Inflammatory macrophage (primary cell): ENCODE measurements around the gene TMOD1.
A peak's percentile ranks its signal among the peaks of the same experiment; 100 is the strongest.

Source experiments
- DNase-seq, 2 donors: peaks; one replicate each; pipeline ENCODE4 v3.0.0-alpha.2; 2020 to 2022

TMOD1 gene

GRCh38 chr9:97548819-97549540 is 47.5 kb downstream of the TMOD1 start:
- DNase-seq, result no peak

GRCh38 chr9:97550386-97550785 is 48.9 kb downstream of the TMOD1 start:
- DNase-seq, result no peak

DNA sequence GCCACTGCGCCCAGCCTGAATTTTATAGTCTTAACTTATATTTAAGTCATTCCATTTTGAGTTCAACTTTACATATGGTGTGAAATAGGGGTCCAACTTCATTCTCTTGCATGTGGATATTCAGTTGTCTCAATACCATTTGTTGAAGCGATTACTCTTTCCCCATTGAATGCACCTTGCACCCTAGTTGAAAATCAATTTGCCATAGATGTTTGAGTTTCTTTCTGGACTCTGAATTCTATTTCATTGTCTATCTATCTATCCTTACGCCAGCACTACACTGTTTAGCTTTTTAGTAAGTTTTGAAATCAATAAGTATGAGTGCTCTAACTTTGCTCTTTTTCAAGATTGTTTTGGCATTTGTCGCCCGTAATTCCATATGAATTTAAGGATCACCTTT is 49.8 kb downstream of the TMOD1 start:
- no peak for DNase-seq

- no peak for DNase-seq
These were observed 51.7 kb downstream of the TMOD1 start for GRCh38 chr9:97553141-97553540.

DNA sequence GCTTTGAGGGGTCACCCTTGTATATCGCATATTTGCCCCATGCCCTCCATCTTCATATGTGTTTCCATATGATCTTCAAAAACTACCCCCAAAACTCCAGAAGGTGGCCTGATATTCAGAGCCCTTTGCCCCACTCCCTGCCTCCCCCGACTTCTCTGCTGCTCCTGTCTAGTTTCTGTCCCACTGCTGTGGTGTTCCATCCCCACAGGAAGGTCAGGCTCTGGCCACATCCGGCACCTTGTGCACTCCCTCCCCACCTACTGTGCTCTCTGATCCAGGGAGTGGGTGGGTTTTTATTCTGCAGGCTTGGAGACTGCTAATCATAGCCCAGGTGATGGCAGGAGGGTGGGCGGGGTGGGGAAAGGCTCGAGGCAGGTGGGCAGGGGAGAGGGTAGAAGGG is 52.4 kb downstream of the TMOD1 start:
- no peak for DNase-seq

DNA sequence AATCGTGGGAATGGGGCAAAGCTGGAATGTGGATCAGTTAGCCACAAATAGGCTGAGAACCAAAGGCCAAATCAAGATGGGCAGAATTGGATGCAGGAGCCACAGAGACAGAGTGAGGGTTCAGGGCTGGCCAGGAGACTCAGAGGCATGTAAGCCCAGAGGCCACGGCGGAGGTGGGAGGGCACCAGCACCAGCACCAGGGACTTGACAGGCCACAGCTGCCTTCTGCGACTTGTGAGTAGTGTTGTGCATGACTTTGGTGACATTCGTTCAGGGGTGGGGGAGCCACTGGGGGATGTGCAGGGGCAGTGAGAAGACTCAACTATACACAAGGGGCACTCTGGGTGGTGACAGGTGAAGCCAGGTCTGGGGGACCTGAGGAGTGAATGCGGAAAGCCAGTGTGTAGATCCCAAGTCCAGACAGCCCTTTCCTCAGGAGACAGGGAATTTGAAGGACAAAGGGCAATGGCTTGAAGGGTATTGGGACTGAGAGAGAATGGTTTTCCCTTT is 53.2 kb downstream of the TMOD1 start:
- no peak for DNase-seq

DNA sequence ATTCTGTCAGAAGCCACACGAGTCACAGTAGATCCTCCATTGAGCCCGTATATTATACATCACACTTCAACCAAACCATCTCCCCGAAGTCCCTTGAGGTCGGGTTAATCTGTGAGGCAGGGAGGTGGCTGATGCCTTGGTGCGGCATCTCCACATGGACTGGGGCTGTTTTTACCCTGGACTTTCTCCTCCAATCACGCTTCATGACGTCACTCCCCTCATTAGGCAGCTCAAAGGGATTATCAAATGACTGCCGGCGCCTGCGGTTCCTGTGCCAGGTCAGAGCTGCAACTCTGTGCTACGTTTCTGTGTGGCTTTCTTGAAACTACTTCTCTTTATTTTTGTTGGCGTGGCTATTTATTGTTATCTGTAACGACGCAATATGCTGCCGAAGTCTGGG is 53.7 kb downstream of the TMOD1 start:
- DNase-seq, result no peak

DNA sequence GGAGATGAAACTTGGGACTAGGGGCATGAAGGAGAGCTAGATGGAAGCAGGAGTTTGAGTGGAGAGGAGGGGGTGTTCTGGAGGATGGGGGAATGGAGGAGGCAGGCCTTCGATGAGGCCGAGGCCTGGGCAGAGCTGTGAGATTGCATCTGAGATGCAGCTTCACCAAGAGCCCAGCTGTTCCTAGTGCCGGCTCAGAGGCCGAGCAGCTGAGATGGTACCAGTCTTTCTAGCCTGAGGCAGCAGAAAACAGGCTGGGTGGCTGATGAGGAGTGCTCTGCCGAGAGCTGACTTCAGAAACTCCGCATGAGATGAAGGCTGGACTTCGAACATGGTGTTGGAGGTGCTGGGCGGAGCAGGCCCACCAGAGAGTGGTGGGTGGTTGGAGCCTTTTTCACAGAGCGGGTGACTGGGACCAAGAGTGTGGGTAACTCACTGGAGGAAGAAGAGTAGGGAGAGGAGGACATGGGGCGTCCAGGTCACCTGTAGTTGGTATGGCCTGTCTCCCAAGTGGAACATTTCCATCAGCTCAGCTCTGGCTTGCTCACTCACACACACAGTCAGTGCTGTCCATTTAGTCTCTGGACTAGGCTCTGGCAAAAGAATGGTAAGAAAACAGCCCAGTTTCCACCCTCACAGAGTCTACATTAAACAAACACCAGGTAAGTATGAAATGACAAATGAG is 54.7 kb downstream of the TMOD1 start:
- no peak for DNase-seq

DNA sequence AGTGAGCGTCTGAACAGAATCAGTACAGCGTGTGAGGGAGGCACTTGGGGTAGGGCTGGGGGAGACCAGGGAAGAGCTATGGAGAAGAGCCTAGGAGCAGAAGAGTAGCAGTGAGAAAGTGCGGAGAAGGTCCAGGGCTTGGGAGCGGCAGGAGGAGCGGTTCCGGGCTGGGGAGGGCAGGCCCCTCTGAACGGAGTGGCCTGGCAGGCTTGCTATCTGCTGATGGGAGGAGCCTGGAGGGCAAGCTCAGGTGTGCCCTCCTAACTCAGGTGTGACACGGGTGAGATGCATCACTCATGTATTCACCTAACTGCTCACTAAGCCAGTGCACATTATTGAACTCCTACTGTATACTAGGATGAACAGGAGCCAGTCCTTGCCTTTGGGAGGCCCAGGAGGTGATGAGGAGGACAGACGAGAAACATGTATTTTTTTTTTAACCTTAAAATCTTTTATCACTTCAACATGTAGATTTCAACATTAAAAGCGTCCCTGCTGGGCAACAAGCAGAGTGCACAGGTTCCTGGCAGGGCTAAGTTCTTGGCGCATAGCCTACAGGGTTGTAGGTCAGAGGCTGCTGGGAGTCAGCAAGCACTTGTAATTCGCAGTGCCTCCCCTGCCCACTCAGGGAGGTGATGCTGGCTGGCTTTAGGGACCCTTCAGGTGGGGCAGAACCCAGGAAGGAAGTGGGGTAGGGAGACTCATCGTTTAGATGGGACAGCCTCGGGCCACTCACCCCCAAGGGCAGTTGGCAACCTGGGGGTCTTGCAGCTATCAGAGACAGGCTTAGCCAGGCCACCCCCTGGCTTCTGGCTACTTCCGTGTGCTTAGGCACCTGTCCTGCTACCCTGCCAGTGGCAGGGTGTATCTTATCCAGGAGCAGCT is 55.5 kb downstream of the TMOD1 start:
- no peak for DNase-seq

DNA sequence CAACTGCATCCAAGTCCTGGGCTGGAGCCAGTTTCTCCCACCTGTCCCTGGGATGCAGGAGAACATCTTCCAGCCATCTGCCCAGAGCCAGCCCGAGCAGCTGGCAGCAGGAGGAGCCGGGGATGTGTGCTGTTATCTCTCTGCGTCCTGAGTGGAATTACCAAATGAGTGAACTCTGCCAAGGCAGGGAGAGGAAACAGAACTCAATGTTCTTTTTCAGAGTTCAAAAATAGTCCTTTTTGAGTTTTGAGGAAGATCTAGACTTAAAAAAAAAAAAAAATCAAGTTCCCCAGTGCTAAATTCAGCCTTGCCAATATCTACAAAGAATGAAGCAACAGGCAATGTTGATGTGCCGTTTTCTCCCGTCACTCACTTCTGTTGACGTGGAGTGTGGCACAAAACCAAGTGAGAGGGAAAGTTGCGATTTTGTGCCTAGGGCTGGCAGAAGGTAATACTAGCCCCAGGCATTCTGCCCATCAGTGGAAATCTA is 56.2 kb downstream of the TMOD1 start:
- DNase-seq, result peak; percentile 56 to 73

GRCh38 chr9:97558701-97559101 is 57.2 kb downstream of the TMOD1 start:
- no peak for DNase-seq

DNA sequence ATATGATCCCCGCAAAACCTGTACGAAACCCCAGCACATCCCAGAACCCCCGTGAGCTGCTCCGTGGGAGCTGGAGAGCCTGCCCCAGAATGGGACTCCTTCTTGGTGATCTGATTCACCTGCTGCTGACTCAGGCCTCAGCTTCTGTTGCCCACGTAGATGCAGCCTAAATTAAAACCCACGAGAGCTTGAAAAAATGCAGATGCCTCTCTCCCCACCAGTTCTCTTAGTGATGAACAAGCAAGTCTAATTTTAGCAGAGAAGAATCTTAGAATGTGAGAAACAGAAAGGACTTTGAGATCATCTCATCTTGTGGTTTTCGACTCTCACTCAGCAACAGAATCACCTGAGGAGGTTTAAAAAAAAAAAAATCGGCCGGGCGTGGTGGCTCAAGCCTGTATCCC is 57.6 kb downstream of the TMOD1 start:
- no peak for DNase-seq

GRCh38 chr9:97560154-97560553 is 58.7 kb downstream of the TMOD1 start:
- no peak for DNase-seq

DNA sequence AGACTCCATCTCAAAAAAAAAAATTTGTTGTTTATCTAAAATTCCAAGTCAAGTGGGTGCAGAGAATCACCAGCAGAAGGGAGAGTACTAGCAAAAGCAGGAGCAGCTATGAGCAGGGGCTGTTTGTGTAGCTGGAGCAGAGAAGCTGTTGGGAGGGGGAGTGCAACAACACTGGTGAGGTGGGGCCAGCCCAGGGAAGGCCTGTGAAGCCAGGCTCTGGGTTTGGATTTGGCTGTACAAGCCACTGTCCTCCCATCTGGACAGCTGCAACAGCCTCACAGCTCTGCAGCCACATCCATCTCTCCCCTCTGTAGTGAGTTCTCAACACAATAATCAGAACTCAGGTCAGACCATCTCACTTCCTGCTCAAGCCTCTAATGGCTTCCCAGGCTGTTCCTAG is 59.4 kb downstream of the TMOD1 start:
- no peak for DNase-seq

- DNase-seq, result no peak
These were observed 60.0 kb downstream of the TMOD1 start for GRCh38 chr9:97561501-97561900.

GRCh38 chr9:97562542-97562941 is 61.1 kb downstream of the TMOD1 start:
- no peak for DNase-seq

- DNase-seq, result no peak
These were observed 62.1 kb downstream of the TMOD1 start for GRCh38 chr9:97563458-97564135.

GRCh38 chr9:97564291-97565175 is 63.1 kb downstream of the TMOD1 start:
- DNase-seq, result no peak

DNA sequence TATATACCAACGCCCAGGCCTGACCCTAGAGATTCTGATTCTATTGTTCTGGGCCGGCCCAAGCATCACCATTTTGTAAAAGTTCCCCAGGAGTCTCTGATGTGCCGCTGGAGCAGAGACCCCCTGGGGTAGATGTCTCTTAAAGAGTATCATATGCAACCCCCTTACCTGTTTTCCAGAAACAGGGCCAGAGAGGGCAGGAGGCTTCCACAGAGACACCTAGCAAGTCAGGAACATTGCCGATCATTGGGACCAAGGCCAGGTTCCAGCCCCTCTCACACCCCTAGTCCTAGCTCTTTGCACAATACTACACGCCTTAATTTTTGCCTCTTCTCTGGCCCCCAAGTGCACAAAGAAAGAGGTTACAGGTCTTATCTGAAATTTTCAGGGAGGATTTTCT is 63.8 kb downstream of the TMOD1 start:
- DNase-seq, result no peak

DNA sequence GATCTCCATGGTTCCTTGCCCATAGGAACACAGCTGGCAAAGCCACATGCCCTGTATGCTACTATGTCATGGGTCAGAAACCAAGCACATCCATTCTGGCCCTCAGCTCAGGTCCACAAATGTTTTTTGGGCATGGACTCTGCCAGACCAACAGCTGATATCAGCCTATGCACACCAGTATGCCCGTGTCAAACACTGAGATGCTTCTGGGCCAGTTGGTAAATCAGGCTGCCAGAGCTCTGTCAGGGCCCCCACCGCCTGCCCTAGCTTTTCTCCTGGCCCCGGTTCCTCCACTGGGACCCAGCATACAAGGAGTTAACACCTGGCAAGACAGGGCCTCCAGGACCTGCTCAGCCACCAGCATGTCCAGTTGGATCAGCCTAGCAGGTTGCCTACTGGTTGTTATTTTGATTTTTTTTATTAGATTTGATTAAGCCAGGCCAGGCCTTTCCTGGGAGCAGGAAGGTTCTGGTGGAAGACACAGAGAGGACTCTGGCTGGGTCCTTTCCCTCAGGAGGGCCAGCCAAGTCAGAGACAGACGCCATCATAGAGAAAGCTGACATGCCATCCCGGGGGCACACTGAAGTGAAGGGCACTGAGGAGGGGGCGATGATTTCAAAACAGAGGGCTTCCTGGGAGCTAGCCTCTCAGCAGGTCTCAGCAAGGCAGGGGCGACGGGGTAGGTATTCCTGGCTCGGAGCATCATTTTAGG is 65.9 kb downstream of the TMOD1 start:
- no peak for DNase-seq

GRCh38 chr9:97567894-97568202 is 66.4 kb downstream of the TMOD1 start:
- no peak for DNase-seq
